Esophagus muscularis mucosa (tissue), 4 donors: Measurements from ENCODE around the gene ATP7B. TPM values are rescaled to one million over a fixed set of nuclear protein-coding genes. Genes with fewer than 3 reads are reported as not detected.

Experiments used
- DNase-seq: peaks from one replicate; pipeline ENCODE4 v3.0.0-alpha.2; 2017; ENCODE audit errors: extremely low spot score
- H3K27ac ChIP-seq, 4 donors: fragments of 200-600 bp; sonication (generic); replicated peaks in 1 of 4; 1 replicate in 3 of 4; 2 replicates in 1 of 4; pipeline ENCODE4 v1.5.1; 2016 to 2019; ENCODE audit warnings: mild to moderate bottlenecking in 1 of 4
- H3K27me3 ChIP-seq, 4 donors: fragments of 200-600 bp; sonication (generic); one replicate each; pipeline versions ENCODE4 v1.5.1 to v1.6.0; 2016 to 2019
- H3K36me3 ChIP-seq, 4 donors: fragments of 200-600 bp; sonication (generic); one replicate each; pipeline ENCODE4 v1.5.1; 2016 to 2019
- H3K4me1 ChIP-seq, 4 donors: fragments of 200-600 bp; sonication (generic); one replicate each; pipeline ENCODE4 v1.5.1; 2016 to 2019
- H3K4me3 ChIP-seq, 4 donors: fragments of 200-600 bp; sonication (generic); 1 replicate in 2 of 4; 2 replicates in 2 of 4; pipeline ENCODE4 v1.5.1; 2016 to 2019; ENCODE audit warnings: mild to moderate bottlenecking in 4 of 4, moderate library complexity in 1 of 4
- H3K9me3 ChIP-seq, 4 donors: fragments of 200-600 bp; sonication (generic); 1 replicate in 3 of 4; 2 replicates in 1 of 4; pipeline ENCODE4 v1.5.1; 2016 to 2019
- CTCF ChIP-seq, 3 experiments: fragments of 200-600 bp in 2 of 3; fragments of 450-650 bp in 1 of 3; sonication (generic) in 2 of 3; IDR thresholded peaks; one replicate each; pipeline ENCODE4 v1.5.1; 2017 to 2019; ENCODE audit warnings: antibody characterized with exemption in 3 of 3, mild to moderate bottlenecking in 2 of 3, moderate library complexity in 1 of 3
- EP300 ChIP-seq: sonication (generic); formaldehyde crosslinking; IDR thresholded peaks from one replicate; pipeline ENCODE4 v1.6.1; 2017; ENCODE audit warnings: antibody characterized with exemption
- POLR2A ChIP-seq: fragments of 450-650 bp; IDR thresholded peaks from one replicate; pipeline ENCODE4 v1.6.1; 2017; ENCODE audit warnings: antibody characterized with exemption, moderate library complexity, mild to moderate bottlenecking, low read depth
- POLR2AphosphoS5 ChIP-seq, 2 donors: sonication (generic); formaldehyde crosslinking; IDR thresholded peaks; one replicate each; pipeline ENCODE4 v1.6.1; 2017; ENCODE audit warnings: antibody characterized with exemption in 2 of 2
- WGBS: methylation state at CpG from one replicate; pipeline ENCODE4 v1.1.5; 2018; 5-methylcytosine and 5-hydroxymethylcytosine counted together
- intact Hi-C: fragments of 100-400 bp; cut with DNase I; formaldehyde crosslinking; loops from one replicate; pipeline ENCODE4 v1.15.1; 2023
- total RNA-seq, 4 donors: library from RNA; depleted of rRNA; stranded (reverse); fragments of >200 nt; gene quantifications; one replicate each; pipeline versions ENCODE4 v1.1.0 to v1.2.1, GENCODE V29; 2016

ATP7B gene
- total RNA-seq, 4 donors from 2014 or later = 2.5 to 5.2 (median 4.4) TPM

GRCh38 chr13:51944428-51944827 lies 66.8 kb downstream of the ATP7B start:
- Histone ChIP-seq H3K4me3 (no peak overlapping the region), H3K4me1 (no peaks in the 10 kb centered on the region), H3K9me3 (no peaks in the 10 kb centered on the region), H3K36me3 (peaks cover 4 to 60% (median 45%) of the 10 kb centered on the region in 4 donors), H3K27me3 (no peaks in the 10 kb centered on the region), H3K27ac (no peak overlapping the region)
- no peak for TF ChIP-seq CTCF (IDR thresholded peaks at IDR 0.05)
- no peak for TF ChIP-seq POLR2A
- TF ChIP-seq EP300 = no peak
- no peak for TF ChIP-seq POLR2AphosphoS5 (IDR thresholded peaks at IDR 0.05)
- intact Hi-C loops = no loop called here
- DNase-seq = no peak
- WGBS = 94% methylated on average over 4 of the region's 4 CpGs

GRCh38 chr13:51943721-51944120 lies 67.5 kb downstream of the ATP7B start:
- WGBS = 90% methylated on average over 4 of the region's 8 CpGs
- Histone ChIP-seq H3K4me1 (no peaks in the 10 kb centered on the region), H3K4me3 (no peak overlapping the region), H3K27ac (no peak overlapping the region), H3K9me3 (no peaks in the 10 kb centered on the region), H3K27me3 (no peaks in the 10 kb centered on the region), H3K36me3 (peaks cover 7 to 68% (median 49%) of the 10 kb centered on the region in 4 donors)
- DNase-seq = no peak
- intact Hi-C loops = no loop called here
- TF ChIP-seq POLR2AphosphoS5 (IDR thresholded peaks at IDR 0.05) (no peak), POLR2A (no peak), EP300 (no peak), CTCF (IDR thresholded peaks at IDR 0.05) (no peak)

GRCh38 chr13:51942189-51942588 lies 69.1 kb downstream of the ATP7B start:
- Histone ChIP-seq H3K27ac (no peak overlapping the region), H3K4me1 (no peaks in the 10 kb centered on the region), H3K9me3 (no peaks in the 10 kb centered on the region), H3K4me3 (no peak overlapping the region), H3K27me3 (no peaks in the 10 kb centered on the region), H3K36me3 (peaks cover 10 to 82% (median 56%) of the 10 kb centered on the region in 4 donors)
- intact Hi-C loops = no loop called here
- TF ChIP-seq POLR2AphosphoS5 (IDR thresholded peaks at IDR 0.05) = no peak
- no peak for TF ChIP-seq EP300
- no peak for TF ChIP-seq CTCF (IDR thresholded peaks at IDR 0.05)
- no peak for TF ChIP-seq POLR2A
- no peak for DNase-seq
- WGBS = 85% methylated on average over 9 of the region's 9 CpGs

GRCh38 chr13:51938454-51938853 lies 72.8 kb downstream of the ATP7B start:
- no peaks in the 10 kb centered on the region for H3K27me3 ChIP-seq
- H3K4me1 ChIP-seq = no peaks in the 10 kb centered on the region
- TF ChIP-seq CTCF (IDR thresholded peaks at IDR 0.05) = no peak
- no peak for TF ChIP-seq POLR2AphosphoS5 (IDR thresholded peaks at IDR 0.05)
- no peak for TF ChIP-seq POLR2A
- no peak for TF ChIP-seq EP300
- no peaks in the 10 kb centered on the region for H3K9me3 ChIP-seq
- no peak for DNase-seq
- H3K27ac ChIP-seq = no peak overlapping the region
- H3K36me3 ChIP-seq = peaks cover 15 to 92% (median 55%) of the 10 kb centered on the region in 4 donors
- H3K4me3 ChIP-seq = no peak overlapping the region
- intact Hi-C loops = loop anchor here (5.0 kb wide), 1 partner anchor 189 kb away; the partner anchor contains the start of gene NEK5
- 79% methylated on average over 3 of the region's 3 CpGs for WGBS
